HCT116 (cell line): Measurements from ENCODE around the gene HSPA12B. TPM values are rescaled to one million over a fixed set of nuclear protein-coding genes. Genes with fewer than 3 reads are reported as not detected.

ENCODE experiments used
- ATAC-seq: fragments of 200-7000 bp; cut with Tn5 transposase; 2 replicates; pipeline ENCODE4 v1.9.1; 2020; ENCODE audit warnings: mild to moderate bottlenecking, moderate library complexity
- BruUV-seq: library from RNA; stranded (reverse); fragments of 400-500 nt; replicated peaks from 2 replicates; lab custom pipeline; 2021; lab: Mats Ljungman, UMichigan
- CTCF ChIA-PET: fragments of 300-600 bp; sonication (Branson Sonifier 250); formaldehyde crosslinking; loops from one replicate; lab custom pipeline; 2021; ENCODE audit warnings: antibody characterized with exemption; lab: Charles Lee
- POLR2A ChIA-PET: fragments of 300-600, 350-600 bp; sonication (Branson Sonifier 250); formaldehyde crosslinking; loops from one replicate; lab custom pipeline; 2021; ENCODE audit warnings: antibody characterized with exemption; lab: Charles Lee
- RAD21 ChIA-PET, 2 experiments: fragments of 300-600 bp; sonication (Branson Sonifier 250); formaldehyde crosslinking; loops; one replicate each; lab custom pipeline; 2023; ENCODE audit warnings: low total read pairs in 2 of 2; ENCODE audit not compliant: uncharacterized antibody in 2 of 2, unreplicated experiment in 2 of 2, low non-redundant PET in 1 of 2; lab: Charles Lee
- DNase-seq: peaks from one replicate; pipeline ENCODE4 v3.0.0-alpha.2; 2010; ENCODE audit warnings: low read depth, low spot score
- H2AFZ ChIP-seq: fragments of 200-600 bp; shearing (Covaris generic), sonication (generic); 2 replicates; pipeline ENCODE4 v1.6.1; 2017; ENCODE audit warnings: low read depth, mixed run types, mixed read lengths, antibody characterized with exemption, low read length; ENCODE audit not compliant: poor library complexity, severe bottlenecking
- H3K27ac ChIP-seq: 2 replicates; pipeline ENCODE4 v1.5.1; 2012; ENCODE audit warnings: low read depth, low read length
- H3K27me3 ChIP-seq: fragments of 200-600 bp; sonication (generic); 2 replicates; pipeline ENCODE4 v1.6.1; 2016; ENCODE audit warnings: mixed run types, low read length, mixed read lengths; ENCODE audit not compliant: insufficient read depth
- H3K36me3 ChIP-seq, 2 experiments: fragments of 200-500 bp in 1 of 2; fragments of 200-600 bp in 1 of 2; sonication (Bioruptor generic) in 1 of 2; sonication (generic) in 1 of 2; 2 replicates each; pipeline versions ENCODE4 v1.5.1 to v1.6.1; 2014 to 2016; ENCODE audit warnings: low read length in 2 of 2, inconsistent platforms in 1 of 2, mixed read lengths in 1 of 2, mixed run types in 1 of 2; ENCODE audit not compliant: insufficient read depth in 2 of 2, control insufficient read depth in 1 of 2
- H3K4me1 ChIP-seq, 2 experiments: fragments of 200-600 bp in 1 of 2; sonication (generic) in 1 of 2; 2 replicates each; pipeline versions ENCODE4 v1.5.1 to v1.6.1; 2012 to 2017; ENCODE audit warnings: low read length in 2 of 2, inconsistent platforms in 1 of 2, mild to moderate bottlenecking in 1 of 2, mixed read lengths in 1 of 2, mixed run types in 1 of 2, moderate library complexity in 1 of 2; ENCODE audit not compliant: insufficient read depth in 2 of 2, control insufficient read depth in 1 of 2
- H3K4me2 ChIP-seq: fragments of 200-600 bp; sonication (generic); 2 replicates; pipeline ENCODE4 v1.6.1; 2017; ENCODE audit warnings: mixed run types, low read length, mixed read lengths
- H3K4me3 ChIP-seq, 2 experiments: fragments of 200-600 bp in 1 of 2; sonication (generic) in 1 of 2; replicated peaks in 1 of 2; 2 replicates each; pipeline ENCODE4 v1.5.1; 2011 to 2016; ENCODE audit warnings: low read length in 2 of 2, control low read depth in 1 of 2, low read depth in 1 of 2, mild to moderate bottlenecking in 1 of 2, mixed read lengths in 1 of 2, mixed run types in 1 of 2
- H3K79me2 ChIP-seq: fragments of 200-600 bp; sonication (generic); 2 replicates; pipeline ENCODE4 v1.6.1; 2017; ENCODE audit warnings: mild to moderate bottlenecking, mixed run types, low read length, moderate library complexity, mixed read lengths; ENCODE audit not compliant: insufficient read depth
- H3K9ac ChIP-seq: fragments of 200-600 bp; sonication (generic); 2 replicates; pipeline ENCODE4 v1.6.1; 2016; ENCODE audit warnings: low read length, mixed read lengths
- H3K9me2 ChIP-seq: fragments of 200-600 bp; sonication (generic), shearing (Covaris generic); 2 replicates; pipeline ENCODE4 v1.6.1; 2017; ENCODE audit warnings: mixed run types, mild to moderate bottlenecking, moderate library complexity; ENCODE audit not compliant: insufficient read depth
- H3K9me3 ChIP-seq, 2 experiments: fragments of 200-500 bp in 1 of 2; fragments of 200-600 bp in 1 of 2; sonication (Bioruptor generic) in 1 of 2; sonication (generic) in 1 of 2; 2 replicates each; pipeline ENCODE4 v1.6.1; 2014 to 2017; ENCODE audit warnings: low read length in 2 of 2, mixed read lengths in 2 of 2, inconsistent platforms in 1 of 2, low read depth in 1 of 2, mild to moderate bottlenecking in 1 of 2, mixed run types in 1 of 2, moderate library complexity in 1 of 2; ENCODE audit not compliant: control insufficient read depth in 1 of 2, insufficient read depth in 1 of 2
- H4K20me1 ChIP-seq: fragments of 200-600 bp; sonication (generic), shearing (Covaris generic); 2 replicates; pipeline ENCODE4 v1.6.1; 2017; ENCODE audit warnings: mixed run types, mild to moderate bottlenecking, moderate library complexity; ENCODE audit not compliant: insufficient read depth
- CEBPB ChIP-seq: IDR thresholded peaks from 2 replicates; pipeline ENCODE4 v1.6.1; 2012; ENCODE audit warnings: low read depth
- EGR1 ChIP-seq: IDR thresholded peaks from 2 replicates; pipeline ENCODE4 v1.6.1; 2012; ENCODE audit warnings: low read depth
- ELF1 ChIP-seq: IDR thresholded peaks from 2 replicates; pipeline ENCODE4 v1.6.1; 2012; ENCODE audit warnings: low read depth, borderline replicate concordance
- EZH2phosphoT487 ChIP-seq: fragments of 200-600 bp; IDR thresholded peaks from 2 replicates; pipeline ENCODE4 v1.6.1; 2018; ENCODE audit warnings: antibody characterized with exemption, borderline replicate concordance
- JUND ChIP-seq: IDR thresholded peaks from 2 replicates; pipeline ENCODE4 v1.6.1; 2012
- POLR2AphosphoS5 ChIP-seq: IDR thresholded peaks from 2 replicates; pipeline ENCODE4 v1.6.1; 2011; ENCODE audit warnings: mild to moderate bottlenecking, low read depth, low read length, moderate library complexity
- SIN3A ChIP-seq: IDR thresholded peaks from 2 replicates; pipeline ENCODE4 v1.6.1; 2012; ENCODE audit warnings: low read depth
- TCF7L2 ChIP-seq: IDR thresholded peaks from 2 replicates; pipeline ENCODE4 v1.7.0; 2011; ENCODE audit warnings: borderline replicate concordance, inconsistent platforms; ENCODE audit not compliant: insufficient read depth, insufficient read length; ENCODE audit errors: extremely low read depth
- YY1 ChIP-seq: IDR thresholded peaks from 2 replicates; pipeline ENCODE4 v1.6.1; 2011; ENCODE audit warnings: low read length, low read depth, moderate library complexity, mild to moderate bottlenecking; ENCODE audit not compliant: insufficient replicate concordance; ENCODE audit errors: extremely low read depth
- ZNF274 ChIP-seq: fragments of 200-500 bp; sonication (Bioruptor generic); IDR thresholded peaks from 2 replicates; pipeline ENCODE4 v1.6.1; 2014; ENCODE audit warnings: mild to moderate bottlenecking, low read depth, low read length, inconsistent platforms
- intact Hi-C: fragments of 100-400 bp; cut with micrococcal nuclease; formaldehyde crosslinking; loops from 2 replicates; pipeline ENCODE4 v1.10.0; 2022
- total RNA-seq: library from RNA; stranded (reverse); gene quantifications from one replicate; pipeline ENCODE4 v1.2.1, GENCODE V29; 2021; ENCODE audit not compliant: unreplicated experiment
- TF ChIP-seq, protein P1 (sequence below): IDR thresholded peaks from 2 replicates; pipeline ENCODE4 v1.6.1; 2012; ENCODE audit warnings: low read depth
- TF ChIP-seq, protein P2 (sequence below), 3 experiments: fragments of 200-600 bp in 1 of 3; sonication (generic) in 1 of 3; IDR thresholded peaks in 2 of 3; conservative IDR thresholded peaks in 1 of 3; 2 replicates each; pipeline ENCODE4 v1.5.1; 2012 to 2017; ENCODE audit warnings: low read depth in 2 of 3, low read length in 2 of 3, antibody characterized with exemption in 1 of 3, borderline replicate concordance in 1 of 3, control low read depth in 1 of 3, mild to moderate bottlenecking in 1 of 3, mixed read lengths in 1 of 3, mixed run types in 1 of 3, moderate library complexity in 1 of 3; ENCODE audit not compliant: insufficient read depth in 1 of 3

HSPA12B gene
- total RNA-seq, 1 experiment from 2014 or later, result not detected

DNA sequence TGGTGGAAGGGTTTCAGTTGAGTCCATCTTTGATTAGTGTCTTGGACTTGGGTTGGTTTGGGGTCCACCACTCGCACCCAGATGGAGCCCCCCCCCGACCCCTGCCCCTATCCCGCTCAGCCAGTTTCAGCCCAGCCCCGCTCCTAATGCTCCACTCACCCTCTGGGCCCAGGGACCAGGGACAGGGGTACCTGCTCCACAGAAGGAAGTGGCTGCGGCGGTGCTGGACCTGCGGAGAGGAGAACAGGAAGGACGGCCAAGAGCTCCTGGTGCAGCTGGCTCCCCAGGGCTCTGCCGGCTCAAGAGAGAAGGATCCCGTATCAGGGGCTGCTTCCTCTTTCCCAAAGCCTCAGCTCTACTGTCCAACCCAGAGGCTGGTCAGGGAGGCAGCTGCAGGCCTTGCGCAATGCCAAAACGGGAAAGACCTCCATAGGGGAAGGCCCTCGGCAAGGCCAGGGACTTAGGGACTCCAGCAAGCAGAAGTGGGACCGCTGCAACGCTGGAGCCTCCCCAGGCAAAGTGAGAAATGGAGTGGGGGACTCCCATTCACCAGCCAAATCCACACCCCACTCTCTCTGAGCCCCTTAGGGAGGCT lies 20.1 kb upstream of the HSPA12B start, which contains the start of gene SIGLEC1:
Gene SIGLEC1, minus strand, starts transcription at position 322 of the 595 bp plus-strand sequence. CDS start 5,472 bp downstream, outside the sequence.
- DNase-seq (no peak), ATAC-seq (no peak)
- no peaks in the 10 kb centered on the region for H3K9me3 ChIP-seq
- RAD21 ChIA-PET, result no interaction called here
- no peak within 1 kb of the TSS for H2AFZ ChIP-seq
- CTCF ChIA-PET, result interaction anchor here (1.1 to 1.3 kb wide), 2 partner anchors 9 to 16 kb away, joined by 3 read pairs; no protein-coding TSS in a partner anchor
- TF ChIP-seq TCF7L2 (no peak), ELF1 (no peak), ZNF274 (no peak), EGR1 (no peak), YY1 (no peak), SIN3A (no peak), EZH2phosphoT487 (no peak), POLR2AphosphoS5 (no peak), JUND (no peak), CEBPB (no peak)
- TF ChIP-seq, protein P1, sequence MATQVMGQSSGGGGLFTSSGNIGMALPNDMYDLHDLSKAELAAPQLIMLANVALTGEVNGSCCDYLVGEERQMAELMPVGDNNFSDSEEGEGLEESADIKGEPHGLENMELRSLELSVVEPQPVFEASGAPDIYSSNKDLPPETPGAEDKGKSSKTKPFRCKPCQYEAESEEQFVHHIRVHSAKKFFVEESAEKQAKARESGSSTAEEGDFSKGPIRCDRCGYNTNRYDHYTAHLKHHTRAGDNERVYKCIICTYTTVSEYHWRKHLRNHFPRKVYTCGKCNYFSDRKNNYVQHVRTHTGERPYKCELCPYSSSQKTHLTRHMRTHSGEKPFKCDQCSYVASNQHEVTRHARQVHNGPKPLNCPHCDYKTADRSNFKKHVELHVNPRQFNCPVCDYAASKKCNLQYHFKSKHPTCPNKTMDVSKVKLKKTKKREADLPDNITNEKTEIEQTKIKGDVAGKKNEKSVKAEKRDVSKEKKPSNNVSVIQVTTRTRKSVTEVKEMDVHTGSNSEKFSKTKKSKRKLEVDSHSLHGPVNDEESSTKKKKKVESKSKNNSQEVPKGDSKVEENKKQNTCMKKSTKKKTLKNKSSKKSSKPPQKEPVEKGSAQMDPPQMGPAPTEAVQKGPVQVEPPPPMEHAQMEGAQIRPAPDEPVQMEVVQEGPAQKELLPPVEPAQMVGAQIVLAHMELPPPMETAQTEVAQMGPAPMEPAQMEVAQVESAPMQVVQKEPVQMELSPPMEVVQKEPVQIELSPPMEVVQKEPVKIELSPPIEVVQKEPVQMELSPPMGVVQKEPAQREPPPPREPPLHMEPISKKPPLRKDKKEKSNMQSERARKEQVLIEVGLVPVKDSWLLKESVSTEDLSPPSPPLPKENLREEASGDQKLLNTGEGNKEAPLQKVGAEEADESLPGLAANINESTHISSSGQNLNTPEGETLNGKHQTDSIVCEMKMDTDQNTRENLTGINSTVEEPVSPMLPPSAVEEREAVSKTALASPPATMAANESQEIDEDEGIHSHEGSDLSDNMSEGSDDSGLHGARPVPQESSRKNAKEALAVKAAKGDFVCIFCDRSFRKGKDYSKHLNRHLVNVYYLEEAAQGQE, result no peak
- TF ChIP-seq, protein P2, sequence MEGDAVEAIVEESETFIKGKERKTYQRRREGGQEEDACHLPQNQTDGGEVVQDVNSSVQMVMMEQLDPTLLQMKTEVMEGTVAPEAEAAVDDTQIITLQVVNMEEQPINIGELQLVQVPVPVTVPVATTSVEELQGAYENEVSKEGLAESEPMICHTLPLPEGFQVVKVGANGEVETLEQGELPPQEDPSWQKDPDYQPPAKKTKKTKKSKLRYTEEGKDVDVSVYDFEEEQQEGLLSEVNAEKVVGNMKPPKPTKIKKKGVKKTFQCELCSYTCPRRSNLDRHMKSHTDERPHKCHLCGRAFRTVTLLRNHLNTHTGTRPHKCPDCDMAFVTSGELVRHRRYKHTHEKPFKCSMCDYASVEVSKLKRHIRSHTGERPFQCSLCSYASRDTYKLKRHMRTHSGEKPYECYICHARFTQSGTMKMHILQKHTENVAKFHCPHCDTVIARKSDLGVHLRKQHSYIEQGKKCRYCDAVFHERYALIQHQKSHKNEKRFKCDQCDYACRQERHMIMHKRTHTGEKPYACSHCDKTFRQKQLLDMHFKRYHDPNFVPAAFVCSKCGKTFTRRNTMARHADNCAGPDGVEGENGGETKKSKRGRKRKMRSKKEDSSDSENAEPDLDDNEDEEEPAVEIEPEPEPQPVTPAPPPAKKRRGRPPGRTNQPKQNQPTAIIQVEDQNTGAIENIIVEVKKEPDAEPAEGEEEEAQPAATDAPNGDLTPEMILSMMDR (IDR thresholded peaks at IDR 0.05 in 2 of 3, conservative IDR thresholded peaks at IDR 0.05 in 1 of 3; ENCODE audit: borderline replicate concordance in 1 of 3, insufficient read depth in 1 of 3, low read depth in 2 of 3, low read length in 2 of 3), result no peak
- no peak within 1 kb of the TSS for H3K4me3 ChIP-seq
- H4K20me1 ChIP-seq, result no peaks in the 10 kb centered on the region
- POLR2A ChIA-PET, result interaction anchor here (0.7 kb wide), 1 partner anchor 55 kb away, joined by 3 read pairs; the partner anchor contains the start of gene ADISSP
- H3K27me3 ChIP-seq, result no peaks in the 10 kb centered on the region
- no peak within 1 kb of the TSS for H3K27ac ChIP-seq
- H3K4me2 ChIP-seq, result no peak within 1 kb of the TSS
- intact Hi-C loops, result no loop called here
- peaks cover 0 to 9% of the 10 kb centered on the region in 2 experiments; a peak in 3 of 4 replicates for H3K4me1 ChIP-seq
- no TSS peak for BruUV-seq
- H3K9me2 ChIP-seq, result no peaks in the 10 kb centered on the region
- H3K9ac ChIP-seq, result no peak within 1 kb of the TSS
- no peaks in the 10 kb centered on the region for H3K36me3 ChIP-seq
- no peaks in the 10 kb centered on the region for H3K79me2 ChIP-seq
